Parathyroid adenoma (tissue), 2 donors: ENCODE measurements around the gene SSR4.

ENCODE experiments used
- H2AFZ ChIP-seq: fragments of 300-600 bp; sonication (generic); one replicate; pipeline ENCODE4 v1.7.0; 2017; ENCODE audit warnings: antibody characterized with exemption, mild to moderate bottlenecking
- H3K27ac ChIP-seq: fragments of 300-600 bp; sonication (generic); one replicate; pipeline ENCODE4 v1.7.0; 2017
- H3K27me3 ChIP-seq: fragments of 300-600 bp; sonication (generic); one replicate; pipeline ENCODE4 v1.7.0; 2017; ENCODE audit warnings: low read length; ENCODE audit not compliant: control insufficient read depth, insufficient read depth
- H3K36me3 ChIP-seq: fragments of 300-600 bp; sonication (generic); one replicate; pipeline ENCODE4 v1.7.0; 2017; ENCODE audit warnings: low read length; ENCODE audit not compliant: control insufficient read depth, insufficient read depth
- H3K4me1 ChIP-seq: fragments of 300-600 bp; sonication (generic); one replicate; pipeline ENCODE4 v1.7.0; 2017; ENCODE audit warnings: control low read depth
- H3K4me2 ChIP-seq: fragments of 300-600 bp; sonication (generic); one replicate; pipeline ENCODE4 v1.7.0; 2017; ENCODE audit warnings: low read length
- H3K4me3 ChIP-seq: fragments of 300-600 bp; sonication (generic); one replicate; pipeline ENCODE4 v1.7.0; 2017; ENCODE audit warnings: low read depth, low read length
- H3K79me2 ChIP-seq: fragments of 300-600 bp; sonication (generic); one replicate; pipeline ENCODE4 v1.7.0; 2017; ENCODE audit warnings: control low read depth
- H3K9ac ChIP-seq: fragments of 300-600 bp; sonication (generic); one replicate; pipeline ENCODE4 v1.7.0; 2017; ENCODE audit warnings: mild to moderate bottlenecking
- H3K9me3 ChIP-seq: fragments of 300-600 bp; sonication (generic); one replicate; pipeline ENCODE4 v1.7.0; 2017; ENCODE audit warnings: low read length; ENCODE audit not compliant: control insufficient read depth
- CTCF ChIP-seq: fragments of 300-600 bp; sonication (generic); IDR thresholded peaks from one replicate; pipeline ENCODE4 v1.7.0; 2017; ENCODE audit warnings: antibody characterized with exemption, mild to moderate bottlenecking
- donor health status: primary hyperparathyroidism.

SSR4 gene

GRCh38 chrX:153763989-153764755 is 30.3 kb upstream of the SSR4 start, which contains the start of gene PLXNB3:
Gene PLXNB3, plus strand, starts transcription at chrX:153764249. Its CDS starts 1,287 bp downstream, at chrX:153765536.
- peak; percentile 86 for TF ChIP-seq CTCF
- H3K27me3 ChIP-seq, result no peaks in the 10 kb centered on the region
- no peaks in the 10 kb centered on the region for H3K4me1 ChIP-seq
- no peak within 1 kb of the TSS for H3K9ac ChIP-seq
- H2AFZ ChIP-seq, result no peak within 1 kb of the TSS
- H3K4me3 ChIP-seq, result no peak within 1 kb of the TSS
- H3K27ac ChIP-seq, result no peak within 1 kb of the TSS
- H3K36me3 ChIP-seq, result no peaks in the 10 kb centered on the region
- no peaks in the 10 kb centered on the region for H3K9me3 ChIP-seq
- no peak within 1 kb of the TSS for H3K4me2 ChIP-seq
- no peaks in the 10 kb centered on the region for H3K79me2 ChIP-seq

GRCh38 chrX:153764786-153765137 is 29.7 kb upstream of the SSR4 start:
- H3K9me3 ChIP-seq, result no peaks in the 10 kb centered on the region
- no peak overlapping the region for H3K4me3 ChIP-seq
- no peak for TF ChIP-seq CTCF
- H2AFZ ChIP-seq, result no peak overlapping the region
- no peaks in the 10 kb centered on the region for H3K79me2 ChIP-seq
- H3K27me3 ChIP-seq, result no peaks in the 10 kb centered on the region
- no peaks in the 10 kb centered on the region for H3K36me3 ChIP-seq
- H3K4me2 ChIP-seq, result no peak overlapping the region
- H3K27ac ChIP-seq, result no peak overlapping the region
- H3K4me1 ChIP-seq, result no peaks in the 10 kb centered on the region
- H3K9ac ChIP-seq, result no peak overlapping the region

- Histone ChIP-seq H3K9ac (no peak overlapping the region), H3K36me3 (no peaks in the 10 kb centered on the region), H3K4me1 (no peaks in the 10 kb centered on the region), H3K4me3 (no peak overlapping the region), H3K9me3 (no peaks in the 10 kb centered on the region), H3K79me2 (no peaks in the 10 kb centered on the region), H2AFZ (no peak overlapping the region), H3K4me2 (no peak overlapping the region), H3K27ac (no peak overlapping the region), H3K27me3 (no peaks in the 10 kb centered on the region)
- TF ChIP-seq CTCF, result no peak
Measured at GRCh38 chrX:153765138-153766079, 29.1 kb upstream of the SSR4 start.

- H3K4me1 ChIP-seq, result no peaks in the 10 kb centered on the region
- H3K4me3 ChIP-seq, result no peak overlapping the region
- H3K9me3 ChIP-seq, result no peaks in the 10 kb centered on the region
- no peak overlapping the region for H3K4me2 ChIP-seq
- TF ChIP-seq CTCF, result no peak
- no peak overlapping the region for H3K27ac ChIP-seq
- no peaks in the 10 kb centered on the region for H3K36me3 ChIP-seq
- H3K9ac ChIP-seq, result no peak overlapping the region
- H3K79me2 ChIP-seq, result no peaks in the 10 kb centered on the region
- H3K27me3 ChIP-seq, result no peaks in the 10 kb centered on the region
- no peak overlapping the region for H2AFZ ChIP-seq
Measured at GRCh38 chrX:153766098-153766817, 28.2 kb upstream of the SSR4 start.
